ENCODE results near the gene FOCAD.

The FOCAD gene

GRCh38 chr9:20714442-20715415 is 30.7 kb downstream of the FOCAD start:
- Mint-ChIP-seq H3K27ac (ENCODE audit: low read depth) (no peak overlapping the region), H3K4me1 (peaks cover 24% of the 10 kb centered on the region), H3K4me3 (no peak overlapping the region), H3K36me3 (ENCODE audit: insufficient read depth) (peaks cover 8% of the 10 kb centered on the region), H3K27me3 (no peaks in the 10 kb centered on the region), H3K9me3 (no peaks in the 10 kb centered on the region)
- ATAC-seq (replicated peaks; ENCODE audit: extremely low read depth, poor library complexity, severe bottlenecking) (no peak), DNase-seq (ENCODE audit: low spot score in 2 of 2) (no peak)

DNA sequence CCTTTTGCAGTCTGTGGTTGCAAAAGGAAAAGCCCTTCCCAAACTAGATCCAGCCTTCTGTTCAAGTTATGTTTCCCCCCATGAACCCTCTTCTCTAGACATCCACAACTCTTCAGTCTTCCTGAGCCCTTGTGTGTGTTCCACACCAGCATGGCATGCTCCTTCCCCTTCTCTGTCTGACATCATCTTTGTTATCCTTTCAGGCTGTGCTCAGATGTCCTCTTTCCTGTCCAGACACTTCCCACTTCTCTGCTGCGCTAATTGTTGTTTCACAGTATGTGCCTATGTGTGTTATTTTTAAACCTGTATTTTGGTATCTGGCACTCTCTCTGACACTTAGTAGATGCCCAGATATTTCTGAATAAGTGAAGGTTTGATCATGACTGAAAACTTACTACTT is 38.2 kb downstream of the FOCAD start:
- ATAC-seq (replicated peaks; ENCODE audit: extremely low read depth, poor library complexity, severe bottlenecking) (no peak), DNase-seq (ENCODE audit: low spot score in 2 of 2) (no peak)
- Mint-ChIP-seq H3K4me1 (peaks cover 16% of the 10 kb centered on the region), H3K4me3 (no peak overlapping the region), H3K36me3 (ENCODE audit: insufficient read depth) (peaks cover 6% of the 10 kb centered on the region), H3K27me3 (no peaks in the 10 kb centered on the region), H3K27ac (ENCODE audit: low read depth) (peak overlapping the region; percentile 42), H3K9me3 (peaks cover 6% of the 10 kb centered on the region)

DNA sequence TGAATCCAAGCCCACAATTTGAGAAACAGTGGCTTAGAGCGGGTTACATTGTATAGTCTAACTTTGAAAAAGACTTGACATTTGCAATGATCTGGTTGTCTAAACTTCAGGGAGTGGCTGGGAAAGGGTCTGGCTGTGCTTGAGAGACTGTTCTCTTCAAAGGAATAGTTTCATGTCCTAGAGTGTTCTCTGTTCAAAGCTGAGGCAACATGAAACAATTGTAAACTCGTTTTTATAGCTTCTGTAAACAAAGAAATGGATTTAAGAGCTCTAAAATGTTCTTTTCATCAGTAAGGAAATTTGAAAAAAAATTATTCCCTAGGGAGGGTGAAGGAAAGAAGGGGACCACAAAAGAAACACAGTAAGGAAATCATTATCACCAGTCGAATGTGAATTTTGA is 41.6 kb downstream of the FOCAD start:
- H3K4me3 Mint-ChIP-seq, result no peak overlapping the region
- peaks cover 16% of the 10 kb centered on the region for H3K4me1 Mint-ChIP-seq

GRCh38 chr9:20726144-20726543 is 42.1 kb downstream of the FOCAD start:
- H3K27me3 Mint-ChIP-seq, result no peaks in the 10 kb centered on the region
- H3K4me3 Mint-ChIP-seq, result no peak overlapping the region
- DNase-seq (ENCODE audit: low spot score in 2 of 2) (no peak), ATAC-seq (replicated peaks; ENCODE audit: extremely low read depth, poor library complexity, severe bottlenecking) (no peak)
- H3K4me1 Mint-ChIP-seq, result peaks cover 16% of the 10 kb centered on the region
- H3K36me3 Mint-ChIP-seq (ENCODE audit: insufficient read depth), result peaks cover 3% of the 10 kb centered on the region
- peak overlapping the region; percentile 63 for H3K27ac Mint-ChIP-seq (ENCODE audit: low read depth)
- H3K9me3 Mint-ChIP-seq, result peaks cover 6% of the 10 kb centered on the region

More for the DNA sequence above, 41.6 kb downstream of the FOCAD start:
- Mint-ChIP-seq H3K9me3 (peaks cover 6% of the 10 kb centered on the region), H3K27me3 (no peaks in the 10 kb centered on the region), H3K36me3 (ENCODE audit: insufficient read depth) (peaks cover 3% of the 10 kb centered on the region), H3K27ac (ENCODE audit: low read depth) (peak overlapping the region; percentile 63)
- ATAC-seq (replicated peaks; ENCODE audit: extremely low read depth, poor library complexity, severe bottlenecking) (no peak), DNase-seq (ENCODE audit: low spot score in 2 of 2) (no peak)

DNA sequence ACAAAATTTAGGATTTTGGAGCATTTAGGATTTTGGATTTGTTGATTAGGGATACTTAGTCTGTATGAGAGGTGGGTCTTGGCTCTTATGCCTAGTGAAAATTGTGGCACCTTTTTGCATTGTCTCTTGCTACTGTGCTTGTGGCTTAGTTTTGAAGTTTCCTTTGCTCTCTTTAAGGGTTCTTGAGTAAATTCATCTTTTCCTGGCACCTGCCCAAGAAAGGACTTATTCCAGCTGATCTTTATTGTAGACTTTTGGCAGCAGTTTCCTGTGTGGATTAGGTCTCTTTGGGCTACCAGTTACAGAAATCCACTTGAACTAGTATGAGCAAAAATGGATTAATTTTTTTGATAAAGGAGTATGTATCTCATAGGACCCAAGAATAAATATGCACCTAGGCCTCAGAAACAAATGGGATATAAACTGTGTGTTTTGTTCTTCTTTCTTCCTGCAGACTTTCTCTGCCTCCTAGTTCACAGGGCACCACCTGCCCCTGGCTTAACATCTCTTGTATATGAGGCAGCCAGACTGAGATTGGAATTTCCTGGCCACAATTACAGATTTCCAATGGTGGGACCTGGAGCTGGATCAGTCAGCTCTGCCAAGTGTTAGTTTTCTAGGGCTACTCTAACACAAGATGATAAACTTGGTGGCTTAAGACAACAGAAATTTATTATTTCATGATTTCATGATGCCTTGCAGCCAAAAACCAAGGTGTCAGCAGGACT is 44.6 kb downstream of the FOCAD start:
- H3K4me3 Mint-ChIP-seq, result no peak overlapping the region

DNA sequence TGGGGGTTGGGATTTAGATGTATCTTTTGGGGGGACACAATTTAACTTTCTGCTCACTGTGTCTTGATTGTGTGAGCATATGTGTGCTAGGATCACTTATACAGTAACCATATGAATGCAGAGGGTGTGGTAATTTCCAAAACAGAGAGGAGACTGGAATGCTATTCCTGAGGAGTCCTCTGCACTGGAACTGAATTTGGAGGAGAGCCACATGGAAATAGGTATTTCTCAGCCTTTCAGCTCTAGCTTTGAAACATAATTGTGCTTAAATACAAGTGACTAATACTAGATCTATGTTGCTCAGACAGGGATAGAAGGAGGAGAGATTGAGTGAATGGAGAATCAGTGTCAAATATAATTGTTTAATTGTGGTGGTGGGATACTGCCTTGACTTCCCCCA is 45.5 kb downstream of the FOCAD start:
- Mint-ChIP-seq H3K27me3 (no peaks in the 10 kb centered on the region), H3K27ac (ENCODE audit: low read depth) (no peak overlapping the region), H3K9me3 (no peaks in the 10 kb centered on the region), H3K36me3 (ENCODE audit: insufficient read depth) (no peaks in the 10 kb centered on the region), H3K4me3 (no peak overlapping the region), H3K4me1 (peaks cover 15% of the 10 kb centered on the region)
- DNase-seq (ENCODE audit: low spot score in 2 of 2) (no peak), ATAC-seq (replicated peaks; ENCODE audit: extremely low read depth, poor library complexity, severe bottlenecking) (no peak)

More for the DNA sequence above, 44.6 kb downstream of the FOCAD start:
- Mint-ChIP-seq H3K27ac (ENCODE audit: low read depth) (no peak overlapping the region), H3K27me3 (no peaks in the 10 kb centered on the region), H3K36me3 (ENCODE audit: insufficient read depth) (no peaks in the 10 kb centered on the region), H3K4me1 (peaks cover 15% of the 10 kb centered on the region), H3K9me3 (no peaks in the 10 kb centered on the region)
- DNase-seq (ENCODE audit: low spot score in 2 of 2) (no peak), ATAC-seq (replicated peaks; ENCODE audit: extremely low read depth, poor library complexity, severe bottlenecking) (no peak)

GRCh38 chr9:20732118-20732517 is 48.1 kb downstream of the FOCAD start:
- H3K27ac Mint-ChIP-seq (ENCODE audit: low read depth), result no peak overlapping the region
- DNase-seq (ENCODE audit: low spot score in 2 of 2) (no peak), ATAC-seq (replicated peaks; ENCODE audit: extremely low read depth, poor library complexity, severe bottlenecking) (no peak)
- H3K4me1 Mint-ChIP-seq, result peaks cover 7% of the 10 kb centered on the region
- H3K27me3 Mint-ChIP-seq, result no peaks in the 10 kb centered on the region
- no peak overlapping the region for H3K4me3 Mint-ChIP-seq
- no peaks in the 10 kb centered on the region for H3K36me3 Mint-ChIP-seq (ENCODE audit: insufficient read depth)
- no peaks in the 10 kb centered on the region for H3K9me3 Mint-ChIP-seq

DNA sequence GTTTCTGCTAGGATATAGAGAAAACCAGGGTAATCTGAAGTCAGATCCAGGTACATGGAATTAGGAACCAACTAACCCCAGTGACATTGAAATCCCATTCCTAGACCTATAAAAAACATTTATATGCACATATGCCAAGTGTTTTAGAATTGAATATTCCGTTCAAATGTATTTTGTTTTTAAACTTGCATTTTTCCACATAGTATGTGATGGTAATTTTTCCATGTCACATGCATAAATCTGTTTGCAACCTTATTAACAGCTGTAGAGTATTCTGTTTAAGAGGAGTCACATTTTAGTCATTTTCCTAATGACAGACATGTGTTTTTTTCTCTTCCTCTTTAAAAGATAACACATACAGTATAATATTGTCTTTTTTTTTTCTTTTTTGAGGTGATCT is 50.2 kb downstream of the FOCAD start:
- no peaks in the 10 kb centered on the region for H3K36me3 Mint-ChIP-seq (ENCODE audit: insufficient read depth)
- ATAC-seq (replicated peaks; ENCODE audit: extremely low read depth, poor library complexity, severe bottlenecking) (no peak), DNase-seq (ENCODE audit: low spot score in 2 of 2) (no peak)
- peaks cover 7% of the 10 kb centered on the region for H3K4me1 Mint-ChIP-seq
- no peaks in the 10 kb centered on the region for H3K27me3 Mint-ChIP-seq
- no peak overlapping the region for H3K4me3 Mint-ChIP-seq
- H3K27ac Mint-ChIP-seq (ENCODE audit: low read depth), result no peak overlapping the region
- H3K9me3 Mint-ChIP-seq, result no peaks in the 10 kb centered on the region

GRCh38 chr9:20740304-20740703 is 56.2 kb downstream of the FOCAD start:
- no peaks in the 10 kb centered on the region for H3K27me3 Mint-ChIP-seq
- H3K4me1 Mint-ChIP-seq, result peaks cover 16% of the 10 kb centered on the region
- H3K36me3 Mint-ChIP-seq (ENCODE audit: insufficient read depth), result peaks cover 6% of the 10 kb centered on the region
- no peaks in the 10 kb centered on the region for H3K9me3 Mint-ChIP-seq
- H3K27ac Mint-ChIP-seq (ENCODE audit: low read depth), result peak overlapping the region; percentile 65
- DNase-seq (ENCODE audit: low spot score in 2 of 2) (no peak), ATAC-seq (replicated peaks; ENCODE audit: extremely low read depth, poor library complexity, severe bottlenecking) (peak; percentile 56)
- H3K4me3 Mint-ChIP-seq, result no peak overlapping the region

DNA sequence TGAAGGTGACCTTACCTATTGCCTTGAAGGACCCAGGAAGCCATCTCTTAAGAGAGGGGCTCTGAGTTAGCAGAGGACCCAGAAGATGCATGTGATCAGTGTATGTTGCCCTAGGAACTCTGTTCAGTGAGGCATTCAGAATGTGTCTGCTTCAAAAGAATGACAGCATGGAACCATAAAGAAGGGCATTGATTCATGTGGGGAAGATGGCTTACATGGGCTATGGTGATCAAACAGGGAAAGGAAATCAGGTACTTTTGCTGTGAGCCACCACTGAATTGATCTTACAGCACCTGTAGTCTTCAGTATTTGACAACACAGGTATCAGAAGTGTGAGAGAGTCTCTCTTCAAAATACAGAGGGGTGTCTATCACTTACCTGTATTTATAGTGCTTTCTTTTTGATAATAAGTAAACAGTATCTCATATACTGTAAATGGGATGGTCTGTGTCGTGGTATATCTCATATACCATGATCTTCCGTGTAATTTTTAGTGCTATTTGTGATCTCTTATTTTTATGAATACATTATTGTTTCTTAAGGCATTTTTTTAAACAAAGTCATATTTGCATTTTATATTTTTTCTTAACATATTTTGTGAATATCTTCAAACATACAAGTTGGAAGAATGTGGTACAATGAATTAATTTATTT is 57.0 kb downstream of the FOCAD start:
- Mint-ChIP-seq H3K27me3 (no peaks in the 10 kb centered on the region), H3K4me1 (peaks cover 16% of the 10 kb centered on the region), H3K9me3 (no peaks in the 10 kb centered on the region), H3K4me3 (no peak overlapping the region), H3K36me3 (ENCODE audit: insufficient read depth) (peaks cover 6% of the 10 kb centered on the region), H3K27ac (ENCODE audit: low read depth) (peak overlapping the region; percentile 65)
- no peak for ATAC-seq (replicated peaks; ENCODE audit: extremely low read depth, poor library complexity, severe bottlenecking)
- no peak for DNase-seq (ENCODE audit: low spot score in 2 of 2)

DNA sequence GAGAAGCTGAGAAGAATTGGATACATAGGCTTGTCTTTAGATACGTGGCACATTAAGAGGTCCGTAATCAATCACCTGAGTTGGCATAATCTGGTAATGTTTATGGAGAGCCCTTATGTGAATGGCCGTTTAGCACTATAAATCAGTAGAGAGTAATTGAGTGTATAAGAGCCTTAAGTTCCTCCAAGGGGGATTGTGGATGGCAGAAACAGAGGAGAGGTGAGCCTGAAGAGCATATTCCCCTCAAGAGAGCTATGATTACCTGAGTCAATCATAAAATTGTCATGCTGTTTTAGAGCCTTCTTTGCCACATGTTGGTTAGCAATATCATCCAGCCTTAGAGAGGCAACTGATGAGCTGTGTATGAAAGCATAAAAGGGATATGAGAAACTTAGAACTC is 58.8 kb downstream of the FOCAD start:
- H3K4me1 Mint-ChIP-seq, result peaks cover 16% of the 10 kb centered on the region
- H3K27ac Mint-ChIP-seq (ENCODE audit: low read depth), result no peak overlapping the region
- H3K9me3 Mint-ChIP-seq, result no peaks in the 10 kb centered on the region
- H3K27me3 Mint-ChIP-seq, result no peaks in the 10 kb centered on the region
- no peak overlapping the region for H3K4me3 Mint-ChIP-seq
- H3K36me3 Mint-ChIP-seq (ENCODE audit: insufficient read depth), result peaks cover 6% of the 10 kb centered on the region
- DNase-seq (ENCODE audit: low spot score in 2 of 2) (no peak), ATAC-seq (replicated peaks; ENCODE audit: extremely low read depth, poor library complexity, severe bottlenecking) (no peak)

DNA sequence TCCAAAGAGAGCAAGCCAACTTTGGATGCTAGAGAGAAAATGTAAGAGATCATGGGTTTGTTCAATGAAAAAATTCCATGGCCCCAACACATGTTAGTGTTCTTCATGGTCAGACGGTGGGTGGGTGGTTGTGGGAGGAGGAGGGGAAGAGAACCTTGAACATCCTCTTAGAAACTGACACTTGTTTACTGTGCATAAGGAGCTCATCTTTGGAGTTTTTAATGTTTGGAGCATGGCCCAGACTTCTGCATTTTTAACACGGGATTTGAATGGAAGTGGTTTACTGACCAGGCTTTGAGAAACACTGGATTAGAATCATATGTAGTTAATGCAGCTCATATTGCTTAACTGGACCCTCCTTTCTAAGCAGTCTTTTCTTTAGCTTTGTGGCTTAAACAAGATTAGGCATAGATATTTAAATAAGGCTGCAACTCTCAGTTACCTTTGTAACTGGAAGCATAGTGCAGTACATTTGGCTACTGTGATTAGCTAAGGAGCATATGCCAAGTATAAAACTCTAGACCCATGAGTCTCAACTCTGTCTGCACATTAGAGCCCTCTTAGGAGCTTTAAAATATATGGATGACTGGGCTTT is 60.1 kb downstream of the FOCAD start:
- Mint-ChIP-seq H3K4me1 (peaks cover 16% of the 10 kb centered on the region), H3K4me3 (no peak overlapping the region), H3K36me3 (ENCODE audit: insufficient read depth) (peaks cover 6% of the 10 kb centered on the region), H3K27me3 (no peaks in the 10 kb centered on the region), H3K9me3 (no peaks in the 10 kb centered on the region), H3K27ac (ENCODE audit: low read depth) (no peak overlapping the region)
- ATAC-seq (replicated peaks; ENCODE audit: extremely low read depth, poor library complexity, severe bottlenecking), result no peak
- DNase-seq (ENCODE audit: low spot score in 2 of 2), result no peak

Measured in central memory CD8-positive, alpha-beta T cell (primary cell).